Measurements from ENCODE around the gene ASIC3.
A peak's percentile ranks its signal among the peaks of the same experiment; 100 is the strongest.
"Not testable (repeated sequence)": the region's sequence is repeated elsewhere in the genome, so short reads cannot be mapped to it uniquely, and the experiment has no call there.

The ASIC3 gene

DNA sequence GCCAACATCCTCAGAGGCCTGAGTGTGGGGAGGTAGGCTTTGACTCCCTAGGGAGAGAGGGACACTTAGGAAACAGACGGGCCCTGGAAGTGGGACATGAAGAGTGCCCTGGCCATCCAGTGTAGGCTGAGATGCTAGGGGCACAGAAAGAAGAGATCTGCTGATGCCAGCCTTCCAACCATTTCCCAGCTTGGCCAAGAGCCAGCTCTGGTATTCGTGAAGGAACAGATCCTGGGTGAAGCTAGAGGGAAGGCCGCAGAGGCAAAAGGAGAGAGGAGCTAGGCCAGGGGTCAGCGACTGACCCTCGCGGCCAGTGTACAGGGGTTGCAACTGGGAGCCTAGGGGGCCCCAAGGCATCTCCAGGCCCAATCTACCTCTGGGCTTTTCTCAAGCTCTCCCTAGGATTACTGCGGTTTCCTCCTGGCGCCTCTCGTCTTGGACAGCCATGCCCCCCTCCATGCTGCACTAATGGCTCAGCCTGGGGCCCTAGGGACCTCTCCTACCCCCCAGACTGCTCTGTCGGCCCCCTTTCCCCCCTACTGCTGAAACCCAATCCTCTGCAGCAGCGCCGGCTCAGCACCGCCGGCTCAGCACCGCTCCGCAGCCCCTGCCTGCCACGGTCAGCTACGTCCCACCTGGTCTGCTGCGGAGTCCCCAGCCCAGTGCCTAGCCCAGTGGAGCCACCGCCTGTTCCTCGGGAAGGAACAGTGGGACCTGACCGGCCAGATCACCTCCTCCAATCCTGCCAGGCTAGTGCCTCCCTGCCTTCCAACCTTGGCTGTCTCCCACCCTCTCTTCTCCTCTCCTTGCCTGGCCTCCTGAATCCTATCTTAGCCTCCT is at the start of gene ASIC3:
ASIC3 (plus strand) TSS at position 556 of the 840 bp plus-strand sequence. CDS start 355 bp downstream, outside the sequence.
- DNase-seq: no peak

DNA sequence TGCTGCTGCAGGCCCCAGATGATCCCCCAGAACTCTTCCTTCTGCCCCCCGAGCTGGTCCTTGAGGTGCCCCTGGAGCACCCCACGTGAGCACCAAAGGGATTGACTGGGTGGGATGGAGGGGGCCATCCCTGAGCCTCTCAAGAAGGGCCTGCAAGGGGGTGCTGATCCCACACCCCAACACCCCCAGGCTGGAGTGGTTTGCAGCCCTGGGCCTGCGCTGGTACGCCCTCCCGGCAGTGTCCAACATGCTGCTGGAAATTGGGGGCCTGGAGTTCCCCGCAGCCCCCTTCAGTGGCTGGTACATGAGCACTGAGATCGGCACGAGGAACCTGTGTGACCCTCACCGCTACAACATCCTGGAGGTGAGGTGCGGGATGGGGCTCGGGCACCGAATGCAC is 49.3 kb upstream of the ASIC3 start:
- no peak for DNase-seq

DNA sequence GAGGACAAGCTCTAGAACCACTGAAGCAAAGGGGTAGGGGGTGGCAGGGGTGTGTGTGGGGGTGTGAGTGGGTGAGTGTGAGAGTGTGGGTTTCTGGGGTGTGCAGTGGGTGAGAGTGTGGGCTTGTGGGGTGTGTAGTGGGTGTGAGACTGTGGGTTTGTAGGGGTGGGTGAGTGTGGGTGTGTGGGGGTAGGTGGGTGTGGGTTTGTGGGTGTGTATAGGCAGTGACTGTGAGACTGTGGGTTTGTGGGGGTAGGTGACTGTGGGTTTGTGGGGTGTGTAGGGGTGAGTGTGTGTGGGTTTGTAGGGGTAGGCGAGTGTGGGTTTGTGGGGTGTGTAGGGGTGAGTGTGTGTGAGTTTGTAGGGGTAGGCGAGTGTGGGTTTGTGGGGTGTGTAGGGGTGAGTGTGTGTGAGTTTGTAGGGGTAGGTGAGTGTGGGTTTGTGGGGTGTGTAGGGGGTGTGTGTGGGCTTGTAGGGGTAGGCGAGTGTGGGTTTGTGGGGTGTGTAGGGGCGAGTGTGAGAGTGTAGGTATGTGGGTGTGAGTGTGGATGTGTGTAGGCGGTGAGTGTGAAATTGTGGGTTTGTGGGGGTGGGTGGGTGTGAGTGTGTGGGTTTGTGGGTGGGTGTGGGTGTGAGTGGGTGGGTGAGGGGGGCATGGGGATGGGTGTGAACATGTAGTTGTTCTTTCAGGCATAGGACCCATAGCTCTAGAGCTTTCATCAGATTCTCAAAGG is 48.7 kb upstream of the ASIC3 start:
- DNase-seq: no peak

DNA sequence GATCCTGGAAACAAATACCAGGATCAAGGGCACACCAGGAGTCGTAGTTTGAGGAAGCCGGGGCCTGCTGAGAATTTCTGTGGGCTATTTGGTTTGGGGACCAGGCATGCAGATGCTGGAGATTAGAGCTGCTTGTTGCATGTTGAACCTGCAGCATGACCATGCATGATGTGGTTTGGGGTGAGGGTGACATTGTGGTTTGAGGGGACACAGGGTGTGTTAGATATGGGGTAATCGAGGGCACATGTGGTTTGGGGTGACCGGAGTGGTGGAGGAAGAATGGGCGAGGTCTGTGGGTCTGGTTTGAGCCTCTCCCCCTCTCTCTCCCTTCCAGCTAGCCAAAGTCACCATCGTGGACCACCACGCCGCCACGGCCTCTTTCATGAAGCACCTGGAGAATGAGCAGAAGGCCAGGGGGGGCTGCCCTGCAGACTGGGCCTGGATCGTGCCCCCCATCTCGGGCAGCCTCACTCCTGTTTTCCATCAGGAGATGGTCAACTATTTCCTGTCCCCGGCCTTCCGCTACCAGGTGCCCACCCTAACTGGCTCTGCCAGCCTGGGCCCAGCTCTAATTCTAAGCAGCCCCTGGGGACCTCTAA is 47.3 kb upstream of the ASIC3 start:
- DNase-seq: no peak

DNA sequence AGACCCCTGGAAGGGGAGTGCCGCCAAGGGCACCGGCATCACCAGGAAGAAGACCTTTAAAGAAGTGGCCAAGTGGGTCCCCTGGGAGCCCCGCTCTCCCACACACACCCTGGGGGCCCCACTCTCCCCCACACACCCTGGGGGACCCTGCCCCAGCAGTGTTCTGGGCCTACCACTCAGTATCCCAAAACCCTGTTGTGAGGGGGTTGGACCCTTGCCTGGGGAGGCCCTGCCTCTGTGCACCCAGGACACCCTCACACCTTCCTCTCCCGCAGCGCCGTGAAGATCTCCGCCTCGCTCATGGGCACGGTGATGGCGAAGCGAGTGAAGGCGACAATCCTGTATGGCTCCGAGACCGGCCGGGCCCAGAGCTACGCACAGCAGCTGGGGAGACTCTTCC is 46.8 kb upstream of the ASIC3 start:
- no peak for DNase-seq

DNA sequence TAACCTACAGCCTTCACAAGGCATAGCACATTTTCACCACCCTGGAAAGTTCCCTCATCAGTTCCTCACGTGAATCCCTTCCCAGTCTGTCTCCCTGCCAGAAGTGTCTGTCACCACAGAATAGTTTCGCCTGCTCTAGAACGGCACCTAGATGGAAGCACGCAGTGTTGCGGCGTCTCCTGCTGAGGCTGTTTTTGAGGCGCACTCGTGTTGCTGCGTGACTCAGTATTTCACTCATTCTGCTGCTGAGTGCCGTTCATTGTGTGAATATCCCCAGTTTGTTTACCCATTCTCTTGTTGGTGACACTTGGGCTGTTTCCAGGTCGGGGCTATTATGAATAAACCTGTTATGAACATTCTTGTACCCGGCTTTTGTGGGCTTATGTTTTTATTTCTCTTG is 44.8 kb upstream of the ASIC3 start:
- no peak for DNase-seq

DNA sequence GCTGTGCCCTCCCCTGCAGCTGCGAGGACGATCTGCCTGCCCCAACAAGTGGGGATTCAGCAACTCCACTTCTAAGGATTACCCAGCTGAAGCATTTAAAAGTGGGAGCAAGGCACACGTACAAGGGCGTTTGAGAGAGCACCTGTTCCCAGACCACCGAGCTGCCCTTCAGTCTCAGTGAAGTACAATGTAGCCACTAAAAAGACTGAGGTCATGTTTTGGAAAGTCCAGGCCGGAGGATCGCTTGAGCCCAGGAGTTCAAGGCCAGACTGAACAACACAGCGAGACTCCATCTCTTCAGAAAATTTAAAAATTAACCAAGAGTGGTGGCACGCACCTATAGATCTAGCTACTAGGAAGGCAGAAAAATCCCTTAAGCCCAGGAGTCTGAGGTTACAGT is 42.8 kb upstream of the ASIC3 start:
- no peak for DNase-seq

DNA sequence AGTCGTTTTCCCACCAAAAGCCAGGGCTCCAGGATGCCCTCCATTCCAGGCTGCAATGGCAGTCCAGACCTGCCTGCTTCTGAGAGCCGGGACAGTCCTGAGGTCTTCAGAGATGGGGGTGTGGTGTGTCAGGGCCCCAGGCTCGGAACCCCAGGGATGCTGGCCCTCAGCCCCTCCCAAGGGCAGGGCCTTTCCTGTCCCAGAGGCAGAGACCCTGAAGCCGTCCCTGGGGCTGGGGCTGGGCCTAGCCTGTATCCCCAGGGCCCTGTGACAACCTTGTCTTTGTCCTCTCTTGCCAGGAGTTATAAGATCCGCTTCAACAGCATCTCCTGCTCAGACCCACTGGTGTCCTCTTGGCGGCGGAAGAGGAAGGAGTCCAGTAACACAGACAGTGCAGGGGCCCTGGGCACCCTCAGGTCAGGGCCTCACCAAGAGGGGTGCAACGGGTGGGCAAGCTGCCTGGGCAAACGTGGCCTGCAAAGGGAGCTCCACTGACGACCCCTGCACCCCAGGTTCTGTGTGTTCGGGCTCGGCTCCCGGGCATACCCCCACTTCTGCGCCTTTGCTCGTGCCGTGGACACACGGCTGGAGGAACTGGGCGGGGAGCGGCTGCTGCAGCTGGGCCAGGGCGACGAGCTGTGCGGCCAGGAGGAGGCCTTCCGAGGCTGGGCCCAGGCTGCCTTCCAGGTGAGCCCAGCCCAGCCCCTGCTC is 41.6 kb upstream of the ASIC3 start:
- no peak for DNase-seq

DNA sequence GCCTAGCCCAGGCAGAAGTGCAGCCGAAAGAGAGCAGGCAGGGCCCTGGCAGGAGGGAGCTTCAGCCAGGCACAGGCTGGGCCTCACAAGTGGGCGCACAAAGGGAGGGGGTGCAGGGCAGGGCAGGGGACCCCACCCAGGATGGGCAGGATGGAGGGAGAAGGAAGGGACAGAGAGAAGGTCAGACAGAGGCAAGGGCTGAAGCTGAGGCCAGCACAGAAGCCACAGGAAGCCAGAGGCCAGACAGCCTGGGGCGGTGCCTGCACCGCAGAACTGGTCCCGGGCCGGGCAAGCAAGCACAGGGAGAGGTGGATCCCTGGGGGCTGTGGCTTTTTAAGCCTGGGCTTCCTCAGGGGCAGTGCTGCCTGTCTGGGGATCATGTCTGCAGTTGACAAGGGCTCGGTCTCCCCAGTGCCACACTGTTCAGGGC is 40.8 kb upstream of the ASIC3 start:
- no peak for DNase-seq

DNA sequence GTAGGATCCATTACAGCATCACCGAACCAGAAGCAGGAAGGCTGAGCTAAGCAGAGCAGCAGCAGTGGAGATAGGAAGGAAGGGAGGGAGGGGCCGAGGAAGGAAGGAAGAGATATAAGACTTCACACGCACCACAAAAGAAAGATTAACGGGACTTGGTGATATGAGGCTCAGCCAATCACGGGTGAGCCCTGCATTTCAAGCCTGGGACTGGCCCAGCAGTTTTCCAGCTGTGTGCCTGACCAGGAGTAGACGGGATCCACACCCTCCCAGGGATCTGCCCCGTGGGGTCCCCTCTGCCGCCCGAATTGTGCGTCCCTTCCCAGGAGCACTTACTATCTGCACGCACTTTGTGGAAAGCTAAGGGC is 40.2 kb upstream of the ASIC3 start:
- DNase-seq: no peak

DNA sequence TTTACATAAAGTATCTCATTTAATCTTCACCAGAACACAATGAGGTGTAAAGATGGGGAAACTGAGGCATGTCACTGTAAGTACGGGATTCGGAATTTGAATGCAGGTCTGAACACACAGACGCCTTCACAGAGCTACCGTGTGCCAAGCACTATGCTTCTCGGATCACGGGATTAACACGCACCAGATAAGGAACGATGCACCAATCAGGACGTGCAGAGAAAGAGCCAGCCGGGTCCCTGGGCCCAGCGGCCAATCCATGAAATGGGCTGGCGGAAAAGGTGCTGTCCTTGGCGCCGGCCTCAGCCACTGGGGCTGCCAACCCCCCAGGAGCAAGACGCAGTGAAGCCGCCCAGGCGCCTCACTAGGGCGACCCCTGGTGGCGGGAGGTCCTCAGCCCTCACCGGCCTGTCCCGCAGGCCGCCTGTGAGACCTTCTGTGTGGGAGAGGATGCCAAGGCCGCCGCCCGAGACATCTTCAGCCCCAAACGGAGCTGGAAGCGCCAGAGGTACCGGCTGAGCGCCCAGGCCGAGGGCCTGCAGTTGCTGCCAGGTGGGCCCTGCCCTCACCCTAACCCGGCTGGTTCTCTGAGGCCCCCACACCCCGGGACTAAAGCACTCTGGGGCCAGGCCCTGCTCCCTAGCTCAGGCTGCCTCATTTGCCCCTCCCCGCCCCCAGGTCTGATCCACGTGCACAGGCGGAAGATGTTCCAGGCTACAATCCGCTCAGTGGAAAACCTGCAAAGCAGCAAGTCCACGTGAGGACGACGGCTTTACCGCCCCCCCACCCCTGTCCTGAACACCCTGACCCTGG is 39.6 kb upstream of the ASIC3 start:
- no peak for DNase-seq

DNA sequence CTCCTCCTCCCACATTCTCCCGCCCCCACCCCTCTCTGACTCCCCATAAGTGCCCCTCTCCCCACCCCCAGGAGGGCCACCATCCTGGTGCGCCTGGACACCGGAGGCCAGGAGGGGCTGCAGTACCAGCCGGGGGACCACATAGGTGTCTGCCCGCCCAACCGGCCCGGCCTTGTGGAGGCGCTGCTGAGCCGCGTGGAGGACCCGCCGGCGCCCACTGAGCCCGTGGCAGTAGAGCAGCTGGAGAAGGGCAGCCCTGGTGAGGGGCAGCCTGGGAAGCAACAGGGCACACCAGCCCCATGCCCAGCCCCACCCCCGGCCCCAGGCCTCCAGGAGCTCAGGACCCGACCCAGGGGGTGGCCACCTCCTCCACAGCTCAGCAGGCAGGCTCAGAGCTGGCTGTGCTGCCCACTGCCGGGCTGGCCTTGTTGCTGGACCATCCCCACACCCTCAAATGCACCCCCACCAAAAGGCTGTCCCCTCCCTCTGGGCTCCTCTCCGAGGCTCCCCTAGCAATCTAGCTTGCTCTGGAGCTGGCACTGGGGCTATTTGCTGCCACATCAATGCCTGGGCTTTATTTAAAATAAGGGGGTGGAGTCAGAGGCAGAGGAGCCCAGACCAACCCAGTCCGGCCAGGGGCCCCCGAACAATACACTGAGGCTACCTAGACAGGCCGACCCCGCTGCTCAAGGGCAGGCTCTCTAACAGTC is 38.8 kb upstream of the ASIC3 start:
- no peak for DNase-seq

DNA sequence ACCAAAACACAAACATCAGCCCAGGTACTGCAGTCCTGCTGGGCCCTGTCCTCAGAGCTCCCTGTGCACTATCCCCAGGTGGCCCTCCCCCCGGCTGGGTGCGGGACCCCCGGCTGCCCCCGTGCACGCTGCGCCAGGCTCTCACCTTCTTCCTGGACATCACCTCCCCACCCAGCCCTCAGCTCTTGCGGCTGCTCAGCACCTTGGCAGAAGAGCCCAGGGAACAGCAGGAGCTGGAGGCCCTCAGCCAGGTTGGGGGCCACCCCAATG is 38.4 kb upstream of the ASIC3 start:
- no peak for DNase-seq

DNA sequence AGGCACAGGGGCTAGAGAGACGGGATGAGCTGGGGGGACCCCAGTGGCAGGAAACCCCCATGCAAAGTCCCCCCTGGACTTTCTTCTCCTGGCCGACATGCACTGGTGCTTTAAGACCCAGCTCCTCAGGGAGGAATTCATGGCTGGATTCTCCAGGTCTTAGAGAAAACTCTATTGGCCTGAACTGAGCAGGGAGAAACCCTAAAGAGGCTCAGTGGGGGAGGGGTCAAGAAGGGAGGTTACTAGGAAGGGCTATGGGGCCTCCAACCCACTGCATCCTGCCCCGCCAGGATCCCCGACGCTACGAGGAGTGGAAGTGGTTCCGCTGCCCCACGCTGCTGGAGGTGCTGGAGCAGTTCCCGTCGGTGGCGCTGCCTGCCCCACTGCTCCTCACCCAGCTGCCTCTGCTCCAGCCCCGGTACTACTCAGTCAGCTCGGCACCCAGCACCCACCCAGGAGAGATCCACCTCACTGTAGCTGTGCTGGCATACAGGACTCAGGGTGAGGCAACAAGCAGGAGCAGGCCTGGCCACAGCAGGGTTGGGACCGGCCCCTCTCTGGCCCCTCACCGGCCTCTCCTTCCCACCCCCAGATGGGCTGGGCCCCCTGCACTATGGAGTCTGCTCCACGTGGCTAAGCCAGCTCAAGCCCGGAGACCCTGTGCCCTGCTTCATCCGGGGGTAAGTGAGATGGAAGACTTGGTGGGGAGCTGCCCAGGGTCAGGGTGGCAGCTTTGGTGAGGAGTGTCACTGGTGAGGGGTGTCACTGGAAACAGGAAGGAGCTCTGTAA is 37.8 kb upstream of the ASIC3 start:
- no peak for DNase-seq

DNA sequence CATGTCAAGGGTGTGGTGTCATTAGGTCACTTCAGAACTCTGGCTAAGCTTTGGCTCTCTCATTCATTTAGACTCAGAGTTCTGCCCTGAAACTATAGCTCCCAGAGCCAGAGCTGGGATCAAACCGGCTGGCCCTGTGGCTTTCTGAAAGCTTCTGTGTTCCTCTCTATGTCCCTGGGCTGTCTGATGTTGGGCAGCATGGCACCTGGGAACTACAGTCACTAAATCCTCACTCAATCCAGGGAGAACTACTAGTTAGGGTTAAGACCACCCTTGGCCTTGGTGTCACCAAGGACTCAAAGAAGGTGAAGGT is 37.3 kb upstream of the ASIC3 start:
- DNase-seq: no peak

DNA sequence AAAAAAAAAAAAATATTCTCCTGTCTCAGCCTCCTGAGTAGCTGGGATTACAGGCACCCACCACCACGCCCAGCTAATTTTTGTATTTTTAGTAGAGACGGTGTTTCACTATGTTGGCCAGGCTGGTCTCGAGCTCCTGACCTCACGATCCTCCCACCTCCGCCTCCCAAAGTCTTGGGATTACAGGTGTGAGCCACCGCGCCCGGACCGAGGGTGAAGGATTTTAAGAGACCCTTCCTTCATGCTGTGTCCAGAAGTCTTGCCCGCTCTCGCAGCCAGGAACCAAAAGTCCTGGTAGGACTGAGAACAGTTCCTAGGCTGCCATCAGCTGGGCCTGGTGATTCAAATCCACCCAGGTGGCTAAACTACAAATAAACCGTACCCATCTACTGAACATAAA is 36.7 kb upstream of the ASIC3 start:
- DNase-seq: not testable (repeated sequence)

DNA sequence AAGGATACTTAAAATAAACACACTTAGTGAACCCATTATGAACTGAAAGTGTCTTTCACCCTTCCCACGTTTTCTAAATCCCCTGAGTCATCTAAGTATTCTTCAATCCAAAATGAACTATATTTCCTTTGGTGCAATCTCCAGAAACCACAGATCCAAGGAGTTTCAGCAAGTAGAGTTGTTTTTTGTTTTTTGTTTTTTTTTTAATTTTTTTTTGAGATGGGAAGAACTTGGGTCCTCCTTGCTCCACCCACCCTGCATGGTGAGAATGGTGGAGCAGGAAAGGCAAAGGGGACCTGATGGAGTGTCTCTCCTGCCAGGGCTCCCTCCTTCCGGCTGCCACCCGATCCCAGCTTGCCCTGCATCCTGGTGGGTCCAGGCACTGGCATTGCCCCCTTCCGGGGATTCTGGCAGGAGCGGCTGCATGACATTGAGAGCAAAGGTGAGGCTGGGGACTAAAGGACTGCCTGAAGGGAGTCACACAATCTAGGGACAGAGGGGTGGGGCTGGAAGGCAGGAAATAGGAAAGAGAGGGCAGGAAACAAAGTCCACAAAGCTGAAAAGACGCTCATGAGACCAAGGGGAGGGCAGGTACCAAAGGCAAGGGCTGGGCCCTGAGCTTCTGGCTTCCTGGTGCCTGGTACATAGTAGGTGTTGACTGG is 36.2 kb upstream of the ASIC3 start:
- DNase-seq: no peak

DNA sequence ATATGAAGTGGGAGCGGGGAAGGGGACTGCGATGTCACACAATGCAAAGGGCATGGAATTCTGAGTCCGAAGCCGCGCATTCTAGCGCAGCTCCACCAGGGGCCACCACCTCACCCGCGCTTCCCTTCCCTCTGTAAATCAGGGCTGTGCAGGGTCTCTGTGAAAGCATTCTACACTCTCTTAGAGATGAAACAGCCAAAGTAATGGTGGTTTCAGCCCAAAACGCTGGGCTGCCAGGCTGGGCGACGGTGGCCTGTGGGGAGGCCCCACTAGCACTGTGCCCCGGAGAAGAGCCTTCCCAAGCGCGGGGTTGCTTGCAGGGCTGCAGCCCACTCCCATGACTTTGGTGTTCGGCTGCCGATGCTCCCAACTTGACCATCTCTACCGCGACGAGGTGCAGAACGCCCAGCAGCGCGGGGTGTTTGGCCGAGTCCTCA is 35.4 kb upstream of the ASIC3 start:
- peak; percentile 59 for DNase-seq

DNA sequence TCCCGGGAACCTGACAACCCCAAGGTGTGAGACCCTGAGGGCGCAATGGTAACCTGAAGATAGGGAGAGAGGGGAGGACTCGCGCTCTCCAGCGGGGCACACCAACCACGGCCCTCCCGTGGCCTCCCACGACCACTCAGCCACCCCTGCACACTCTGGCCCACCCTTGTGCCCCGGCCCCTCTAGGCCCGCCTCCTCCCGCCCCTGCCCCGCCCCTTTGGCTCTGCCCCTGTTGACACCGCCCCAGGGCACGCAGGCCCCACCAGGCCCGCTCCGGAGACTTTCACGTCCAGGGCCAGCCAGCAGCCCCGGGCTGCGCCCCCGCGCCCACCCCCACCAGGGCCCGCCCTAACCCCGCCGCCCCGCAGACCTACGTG is 35.0 kb upstream of the ASIC3 start:
- no peak for DNase-seq

DNA sequence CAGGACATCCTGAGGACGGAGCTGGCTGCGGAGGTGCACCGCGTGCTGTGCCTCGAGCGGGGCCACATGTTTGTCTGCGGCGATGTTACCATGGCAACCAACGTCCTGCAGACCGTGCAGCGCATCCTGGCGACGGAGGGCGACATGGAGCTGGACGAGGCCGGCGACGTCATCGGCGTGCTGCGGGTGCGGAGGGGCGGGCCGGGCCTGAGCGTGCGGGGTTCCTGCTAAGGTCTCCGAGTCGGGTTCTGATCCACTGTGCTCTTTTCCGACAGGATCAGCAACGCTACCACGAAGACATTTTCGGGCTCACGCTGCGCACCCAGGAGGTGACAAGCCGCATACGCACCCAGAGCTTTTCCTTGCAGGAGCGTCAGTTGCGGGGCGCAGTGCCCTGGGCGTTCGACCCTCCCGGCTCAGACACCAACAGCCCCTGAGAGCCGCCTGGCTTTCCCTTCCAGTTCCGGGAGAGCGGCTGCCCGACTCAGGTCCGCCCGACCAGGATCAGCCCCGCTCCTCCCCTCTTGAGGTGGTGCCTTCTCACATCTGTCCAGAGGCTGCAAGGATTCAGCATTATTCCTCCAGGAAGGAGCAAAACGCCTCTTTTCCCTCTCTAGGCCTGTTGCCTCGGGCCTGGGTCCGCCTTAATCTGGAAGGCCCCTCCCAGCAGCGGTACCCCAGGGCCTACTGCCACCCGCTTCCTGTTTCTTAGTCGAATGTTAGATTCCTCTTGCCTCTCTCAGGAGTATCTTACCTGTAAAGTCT is 34.4 kb upstream of the ASIC3 start:
- DNase-seq: peak; percentile 81

All from NCI-H526 treated with DMSO at 0.1 percent for 48 hours (cell line).